ENCODE results near the gene EPB41.

Gene EPB41

GRCh38 chr1:28891256-28891655 is 23.1 kb upstream of the EPB41 start:
- DNase-seq = no peak

GRCh38 chr1:28893403-28894102 is 20.8 kb upstream of the EPB41 start:
- DNase-seq = no peak

GRCh38 chr1:28894785-28895184 is 19.6 kb upstream of the EPB41 start:
- no peak for DNase-seq

- DNase-seq = no peak
Measured at GRCh38 chr1:28895896-28896608, 18.3 kb upstream of the EPB41 start.

- DNase-seq = no peak
Measured at GRCh38 chr1:28896609-28896986, 17.8 kb upstream of the EPB41 start.

- no peak for DNase-seq
Measured at GRCh38 chr1:28897789-28898188, 16.6 kb upstream of the EPB41 start.

GRCh38 chr1:28898405-28898881 is 15.9 kb upstream of the EPB41 start:
- DNase-seq = no peak

GRCh38 chr1:28899267-28899666 is 15.1 kb upstream of the EPB41 start:
- no peak for DNase-seq

GRCh38 chr1:28900562-28900961 is 13.8 kb upstream of the EPB41 start:
- no peak for DNase-seq

- no peak for DNase-seq
Measured at GRCh38 chr1:28902738-28903137, 11.6 kb upstream of the EPB41 start.

GRCh38 chr1:28905921-28906666 is 8.3 kb upstream of the EPB41 start:
- no peak for DNase-seq

GRCh38 chr1:28909198-28909597 is 5.2 kb upstream of the EPB41 start:
- DNase-seq = no peak

GRCh38 chr1:28910379-28911115 is 3.8 kb upstream of the EPB41 start:
- DNase-seq = no peak

GRCh38 chr1:28913786-28914227 is 562 bp upstream of the EPB41 start:
- DNase-seq = no peak

- DNase-seq = peak; percentile 49
Measured at GRCh38 chr1:28915031-28915895, 894 bp downstream of the EPB41 start.

GRCh38 chr1:28917757-28918118 is 3.4 kb downstream of the EPB41 start:
- no peak for DNase-seq

GRCh38 chr1:28921286-28921869 is 7.0 kb downstream of the EPB41 start:
- DNase-seq = no peak

GRCh38 chr1:28925350-28925891 is 11.1 kb downstream of the EPB41 start:
- DNase-seq = no peak

GRCh38 chr1:28926629-28927265 is 12.4 kb downstream of the EPB41 start:
- DNase-seq = no peak

- no peak for DNase-seq
Measured at GRCh38 chr1:28927266-28927647, 12.9 kb downstream of the EPB41 start.
